NCI-H1417 (cell line): ENCODE results near the gene FGL2.
A peak's percentile ranks its signal among the peaks of the same experiment; 100 is the strongest.
"Not testable (repeated sequence)": the region's sequence is repeated elsewhere in the genome, so short reads cannot be mapped to it uniquely, and the experiment has no call there.

Experiments
- DNase-seq, 3 experiments: peaks; one replicate each; lab custom pipeline; 2025; lab: John Stamatoyannopoulos, UW

Gene FGL2, protein sequence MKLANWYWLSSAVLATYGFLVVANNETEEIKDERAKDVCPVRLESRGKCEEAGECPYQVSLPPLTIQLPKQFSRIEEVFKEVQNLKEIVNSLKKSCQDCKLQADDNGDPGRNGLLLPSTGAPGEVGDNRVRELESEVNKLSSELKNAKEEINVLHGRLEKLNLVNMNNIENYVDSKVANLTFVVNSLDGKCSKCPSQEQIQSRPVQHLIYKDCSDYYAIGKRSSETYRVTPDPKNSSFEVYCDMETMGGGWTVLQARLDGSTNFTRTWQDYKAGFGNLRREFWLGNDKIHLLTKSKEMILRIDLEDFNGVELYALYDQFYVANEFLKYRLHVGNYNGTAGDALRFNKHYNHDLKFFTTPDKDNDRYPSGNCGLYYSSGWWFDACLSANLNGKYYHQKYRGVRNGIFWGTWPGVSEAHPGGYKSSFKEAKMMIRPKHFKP

DNA sequence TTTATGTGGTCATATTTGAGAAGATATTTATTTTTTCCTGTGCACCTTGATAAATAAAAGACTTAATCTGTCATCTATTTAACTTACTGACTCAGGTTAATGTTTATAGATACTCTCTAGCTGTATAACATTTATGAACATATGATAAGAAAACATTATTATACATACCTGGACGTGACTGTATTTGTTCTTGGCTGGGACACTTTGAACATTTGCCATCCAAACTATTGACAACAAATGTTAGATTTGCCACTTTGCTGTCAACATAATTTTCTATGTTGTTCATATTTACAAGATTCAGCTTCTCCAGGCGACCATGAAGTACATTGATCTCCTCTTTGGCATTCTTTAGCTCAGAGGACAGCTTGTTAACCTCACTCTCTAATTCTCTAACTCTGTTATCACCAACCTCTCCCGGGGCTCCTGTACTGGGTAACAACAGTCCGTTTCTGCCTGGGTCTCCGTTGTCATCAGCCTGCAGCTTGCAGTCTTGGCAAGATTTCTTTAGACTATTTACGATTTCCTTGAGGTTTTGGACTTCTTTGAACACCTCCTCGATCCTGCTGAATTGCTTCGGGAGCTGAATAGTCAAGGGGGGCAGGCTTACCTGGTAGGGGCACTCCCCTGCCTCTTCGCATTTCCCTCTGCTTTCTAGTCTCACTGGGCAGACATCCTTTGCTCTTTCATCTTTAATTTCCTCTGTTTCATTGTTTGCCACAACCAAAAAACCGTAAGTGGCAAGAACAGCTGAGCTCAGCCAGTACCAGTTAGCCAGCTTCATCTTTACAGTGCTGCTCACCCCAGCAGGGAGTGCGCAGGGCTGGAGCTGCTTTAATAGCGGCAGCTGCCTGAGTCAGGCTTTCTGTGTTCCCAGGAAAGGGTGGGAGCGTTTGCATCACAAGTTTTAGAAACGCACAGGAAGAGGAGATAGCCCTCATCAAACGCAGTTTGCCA lies at the start of gene FGL2:
Gene FGL2, minus strand, starts transcription at position 807 of the 954 bp plus-strand sequence. Its CDS starts 26 bp downstream, at position 781.
- DNase-seq, result peak in 2 of 3 experiments; percentile 57 to 77

DNA sequence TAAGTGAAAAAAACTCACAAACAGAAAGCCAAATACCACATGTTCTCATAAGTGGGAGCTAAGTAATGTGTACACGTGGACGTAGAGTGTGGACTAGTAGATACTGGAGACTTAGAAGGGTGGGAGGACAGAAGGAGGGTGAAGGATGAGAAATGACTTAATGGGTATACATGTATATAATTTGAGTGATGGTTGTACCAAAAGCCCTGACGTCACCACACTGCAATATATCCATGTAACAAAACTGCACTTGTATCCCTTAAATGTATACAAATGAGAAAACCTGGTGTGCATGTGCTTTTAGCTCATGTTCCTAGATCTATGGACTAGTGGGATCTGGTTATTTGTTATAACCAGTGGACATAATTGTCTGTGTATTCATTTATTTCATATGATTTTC lies 48.5 kb upstream of the FGL2 start:
- DNase-seq, result no peak

DNA sequence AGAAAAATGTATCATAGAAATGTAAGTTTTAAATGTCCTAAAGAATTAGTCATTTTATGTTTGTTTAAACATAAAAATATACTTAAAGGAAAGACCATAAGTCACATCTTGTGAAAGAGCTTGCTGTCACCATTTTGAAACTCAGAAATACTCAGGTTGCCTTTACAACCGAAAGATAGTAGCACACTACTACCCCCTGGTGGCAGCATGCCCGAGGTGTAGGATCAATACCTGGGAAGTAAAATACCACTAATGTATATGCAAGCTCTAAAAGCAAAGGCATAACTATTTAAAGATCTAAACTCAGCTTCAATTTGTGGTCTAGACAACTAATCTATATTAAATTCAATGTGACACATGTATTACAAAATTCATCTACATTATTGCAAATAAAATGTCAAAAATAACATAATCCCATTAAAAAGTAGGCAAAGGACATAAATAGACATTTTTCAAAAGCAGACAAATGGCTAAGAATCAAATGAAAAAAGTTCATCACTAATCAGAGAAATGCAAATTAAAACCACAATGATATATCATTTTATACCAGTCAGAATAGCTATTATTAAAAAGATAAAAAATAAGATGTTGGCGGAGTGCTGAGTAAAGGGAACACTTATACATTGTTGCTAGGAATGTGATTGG lies 47.7 kb upstream of the FGL2 start:
- DNase-seq, result peak; percentile 61 to 88 (median 84)

DNA sequence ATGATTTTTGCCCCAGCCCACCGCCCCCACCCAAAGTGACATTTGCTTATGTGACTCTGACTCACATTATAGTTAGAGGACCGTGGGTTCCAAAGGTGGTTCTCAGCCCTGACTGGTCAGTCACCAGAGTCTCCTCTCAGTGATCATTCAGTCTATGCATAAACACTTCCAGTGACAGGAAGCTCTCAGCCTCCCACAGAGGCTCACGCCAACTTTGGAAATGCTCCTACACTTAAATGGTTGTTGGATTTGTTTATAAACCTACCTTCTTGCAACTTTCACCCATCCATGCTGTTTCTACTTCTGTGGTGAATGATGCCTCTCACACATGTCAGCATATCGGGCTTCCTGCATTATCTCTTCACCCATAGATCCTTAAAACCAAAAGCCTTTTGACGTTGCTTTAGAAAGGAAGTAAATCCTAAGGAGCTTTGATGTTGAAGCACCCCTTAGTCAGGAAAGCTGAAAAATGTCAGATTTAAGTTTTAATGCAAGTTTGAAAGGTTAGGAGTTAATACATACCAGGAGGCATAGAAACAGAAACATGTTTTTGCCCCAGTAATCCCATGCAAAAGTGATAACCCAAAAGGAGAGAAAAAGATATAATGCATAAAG lies 46.5 kb upstream of the FGL2 start:
- no peak for DNase-seq

DNA sequence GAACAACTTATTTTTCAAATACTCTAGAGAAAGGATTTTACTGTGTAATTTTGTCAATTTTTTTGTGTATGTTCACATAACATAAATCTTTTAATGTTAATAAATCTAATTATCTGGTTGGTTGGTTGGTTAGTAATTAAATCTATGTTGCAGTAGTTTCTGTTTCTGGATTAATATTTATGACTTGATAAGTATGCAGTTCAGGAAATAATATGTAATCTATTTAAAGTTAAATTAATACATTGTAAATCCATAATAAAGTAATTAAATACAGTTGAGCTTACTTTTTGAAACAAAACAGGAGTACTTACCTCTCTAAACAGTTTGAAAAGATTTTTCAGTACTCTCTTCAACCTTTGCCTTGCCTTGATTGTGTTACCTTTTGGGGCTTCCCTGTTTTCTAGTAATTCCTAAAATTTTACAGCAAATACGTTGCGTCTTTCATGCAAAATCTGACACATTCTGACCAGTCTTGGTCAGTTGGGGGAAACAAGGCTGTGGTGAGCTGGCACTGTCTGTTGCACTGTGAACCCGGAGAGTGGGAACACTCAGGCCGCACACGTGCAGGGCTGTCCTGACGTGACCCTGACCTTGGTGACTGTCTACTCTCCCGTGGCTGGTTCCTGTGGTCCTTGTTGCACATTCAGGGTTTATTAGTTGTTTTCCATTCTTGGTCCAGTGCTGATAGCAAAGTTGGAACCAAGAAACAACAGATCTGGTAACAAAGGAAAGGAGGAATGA lies 45.6 kb upstream of the FGL2 start:
- no peak for DNase-seq

DNA sequence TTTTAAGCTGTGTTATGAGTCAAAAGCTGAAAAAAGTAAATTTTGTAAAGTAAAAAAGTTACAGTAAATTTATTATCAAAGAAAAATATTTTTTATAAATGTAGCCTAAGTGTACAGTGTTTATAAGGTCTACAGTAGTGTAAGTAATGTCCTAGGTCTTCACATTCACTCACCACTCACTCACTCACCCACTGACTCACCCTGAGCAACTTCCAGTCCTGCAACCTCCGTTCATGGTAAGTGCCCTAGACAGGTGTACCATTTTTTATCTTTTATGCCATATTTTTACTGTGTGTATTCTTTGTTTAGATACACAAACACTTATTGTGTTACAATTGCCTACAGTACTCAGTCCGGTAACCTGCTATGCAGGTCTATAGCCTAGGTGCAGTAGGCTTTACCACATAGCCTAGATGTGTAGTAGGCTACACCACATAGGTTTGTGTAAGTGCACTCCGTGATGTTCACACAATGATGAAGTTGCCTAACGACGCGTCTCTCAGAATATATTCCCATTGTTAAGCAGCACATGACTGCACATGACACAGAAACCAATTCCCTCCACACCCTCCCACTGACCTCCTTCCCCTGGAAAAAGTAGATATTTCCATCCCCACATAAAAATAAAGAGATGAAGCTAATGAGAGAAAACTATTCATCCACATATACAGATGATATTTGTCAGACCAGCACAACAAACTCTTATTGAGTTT lies 44.8 kb upstream of the FGL2 start:
- DNase-seq, result no peak

DNA sequence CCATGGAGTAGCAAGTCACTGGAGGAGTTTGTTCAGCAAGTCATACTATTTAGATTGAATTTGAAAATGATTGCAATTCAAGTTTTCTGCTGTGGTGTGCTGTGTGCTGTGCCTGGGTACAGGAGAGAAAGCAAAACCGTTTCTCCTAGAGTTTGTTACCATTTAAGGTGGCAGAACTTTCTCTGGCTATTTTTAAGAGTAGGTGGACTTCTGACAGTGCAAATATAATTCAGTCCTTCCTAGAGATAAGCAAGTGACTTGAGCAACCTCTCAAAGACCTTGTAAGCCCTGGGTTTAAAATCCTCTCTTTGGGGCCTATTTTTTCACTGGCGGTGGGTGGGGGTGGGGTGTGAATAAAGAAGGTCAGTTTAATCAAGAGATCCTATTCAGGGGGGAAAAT lies 42.9 kb upstream of the FGL2 start:
- no peak for DNase-seq

DNA sequence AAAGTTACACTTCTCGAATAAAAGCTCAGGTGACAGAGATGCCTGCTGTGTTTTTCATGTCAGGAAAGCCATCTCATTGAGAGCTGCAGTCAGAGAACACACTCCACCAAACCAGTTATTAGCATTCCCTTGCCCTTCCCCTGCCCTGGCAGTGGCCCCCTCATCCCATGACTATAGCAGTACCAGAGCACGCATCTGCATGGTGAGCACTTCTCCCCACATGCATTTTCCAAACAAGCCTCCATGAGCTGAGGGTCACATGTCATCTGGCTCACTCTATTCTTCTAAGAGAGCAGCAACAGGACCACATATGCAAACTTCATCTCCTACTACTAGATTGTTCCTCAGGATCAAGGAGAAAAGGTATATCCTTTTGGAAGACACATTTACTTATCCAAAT lies 42.4 kb upstream of the FGL2 start:
- no peak for DNase-seq

DNA sequence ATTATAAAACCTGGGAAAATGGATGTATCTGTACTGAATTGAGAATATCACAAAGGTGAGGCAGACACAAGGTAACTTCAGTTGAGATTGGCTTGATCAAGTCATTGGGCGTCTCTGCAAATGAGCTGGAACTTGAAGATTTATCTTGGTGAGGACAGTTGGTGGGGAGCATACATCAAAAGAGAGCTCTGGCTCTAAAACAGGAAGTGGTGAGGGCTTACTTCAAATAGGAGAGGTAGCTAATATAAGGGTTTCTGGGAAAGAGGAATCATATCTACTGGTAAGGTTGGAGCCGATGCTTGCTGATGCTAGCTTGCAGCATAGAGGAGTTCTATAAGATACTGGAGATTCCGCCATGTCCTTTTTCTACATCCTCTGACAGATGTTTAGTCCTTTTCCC lies 39.9 kb upstream of the FGL2 start:
- no peak for DNase-seq

DNA sequence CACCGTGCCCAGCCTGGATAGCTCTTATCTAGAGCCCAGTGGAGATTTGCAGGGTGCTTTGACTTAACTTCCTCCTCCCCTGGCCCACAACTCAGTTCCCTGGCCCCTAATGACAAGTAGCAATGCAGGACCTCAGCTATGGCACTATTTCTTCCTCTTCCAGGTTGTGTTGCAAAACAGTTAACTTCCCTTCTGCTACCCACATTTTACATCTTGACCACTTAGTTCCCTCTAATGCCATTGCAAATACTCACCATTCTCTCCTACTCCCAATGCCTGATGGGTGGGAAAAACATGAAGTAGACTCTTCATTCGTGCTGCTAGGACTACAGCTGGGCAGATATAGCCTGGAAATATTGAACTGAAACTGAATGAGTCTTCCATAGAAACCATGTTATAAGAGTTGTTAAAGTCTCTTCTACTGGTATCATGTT lies 39.1 kb upstream of the FGL2 start:
- no peak for DNase-seq

DNA sequence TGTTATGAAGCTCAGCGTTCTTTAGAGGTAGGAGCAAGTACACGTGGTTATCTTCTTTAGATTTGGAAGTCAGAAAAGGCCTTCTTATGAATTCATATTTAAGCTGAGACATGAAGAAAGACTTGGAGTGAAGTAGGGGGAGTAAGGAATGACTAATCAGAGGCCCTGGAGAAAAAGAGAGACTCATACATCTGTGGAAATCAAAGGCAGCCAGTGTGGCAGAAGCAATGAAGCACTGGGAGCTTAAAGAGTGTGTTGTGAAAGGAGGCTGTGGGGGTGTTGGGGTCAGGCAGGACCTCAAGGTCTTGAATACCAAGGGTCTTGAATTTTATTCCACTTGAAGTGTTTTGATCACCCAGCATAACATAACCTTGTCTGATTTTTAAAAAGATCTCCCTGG lies 35.7 kb upstream of the FGL2 start:
- no peak for DNase-seq

DNA sequence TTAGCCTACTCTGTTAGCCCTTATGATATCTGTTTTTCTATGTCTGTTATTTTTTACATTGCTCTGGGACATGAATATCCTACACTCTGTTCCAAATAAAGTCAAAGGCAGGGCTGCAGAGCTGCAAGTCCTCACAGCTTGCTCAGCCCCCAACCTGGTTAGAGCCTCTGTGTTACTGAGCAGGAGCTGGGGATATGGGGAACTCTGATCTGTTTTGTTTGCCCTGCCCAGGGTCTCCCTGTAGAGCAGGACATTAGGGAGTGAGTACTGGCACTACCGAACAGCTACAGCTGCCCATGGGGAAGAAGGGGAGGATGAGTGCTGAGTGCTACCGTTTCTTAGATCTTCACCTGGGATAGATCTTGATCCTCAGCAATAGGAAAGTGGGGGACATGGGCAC lies 32.8 kb upstream of the FGL2 start:
- DNase-seq, result no peak

DNA sequence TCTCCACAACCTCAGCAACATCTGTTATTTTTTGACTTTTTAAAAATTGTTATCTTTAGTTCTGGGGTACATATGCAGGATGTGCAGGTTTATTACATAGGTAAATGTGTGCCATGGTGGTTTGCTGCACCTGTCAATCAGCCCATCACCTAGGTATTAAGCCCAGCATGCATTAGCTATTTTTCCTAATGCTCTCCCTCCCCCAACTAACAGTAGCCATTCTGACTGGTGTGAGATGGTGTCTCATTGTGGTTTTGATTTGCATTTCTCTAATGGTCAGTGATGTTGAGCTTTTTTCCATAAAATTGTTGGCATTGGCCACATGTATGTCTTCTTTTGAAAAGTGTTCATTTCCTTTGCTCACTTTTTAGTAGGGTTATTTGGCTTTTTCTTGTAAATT lies 29.2 kb upstream of the FGL2 start:
- not testable (repeated sequence) for DNase-seq

DNA sequence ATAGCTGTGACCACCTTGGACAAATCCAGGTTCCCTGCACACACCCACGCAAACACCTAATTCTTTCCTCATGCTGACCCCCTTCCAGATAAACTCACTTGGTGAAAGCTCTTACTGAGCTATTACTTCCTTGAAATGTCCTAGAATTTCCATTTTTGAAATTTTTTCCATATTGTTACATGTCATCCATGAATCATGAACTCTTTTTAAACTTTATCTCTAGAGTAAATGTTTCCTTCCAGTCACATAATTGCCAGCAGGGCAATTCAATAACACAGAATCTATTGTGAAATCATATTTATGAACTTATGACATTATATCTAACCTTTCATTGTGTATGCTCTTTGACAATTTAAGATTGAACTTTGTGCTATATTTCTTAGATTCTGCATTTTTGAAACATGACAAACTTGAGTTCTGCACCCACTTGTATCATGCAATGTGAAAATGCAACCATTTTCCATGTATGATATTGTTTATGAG lies 26.8 kb upstream of the FGL2 start:
- DNase-seq, result no peak

DNA sequence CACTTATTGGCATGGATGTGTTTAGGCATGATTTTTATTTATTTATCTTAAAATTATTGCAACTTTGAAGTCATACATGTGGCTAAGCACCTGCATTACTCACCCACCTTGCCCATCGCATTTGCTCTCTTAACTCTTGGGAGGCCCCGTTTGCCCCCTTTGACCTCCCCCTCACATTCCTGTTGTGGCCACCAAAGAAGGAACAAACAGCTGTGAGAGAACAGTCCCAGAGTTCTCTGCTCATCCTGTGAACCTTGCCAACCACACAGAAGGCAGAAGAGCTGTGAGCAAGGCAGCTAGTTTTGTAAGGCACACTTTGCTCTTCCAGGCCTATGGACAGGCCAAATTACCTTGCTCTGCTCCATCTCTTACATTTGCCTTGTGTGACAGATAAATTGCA lies 23.6 kb upstream of the FGL2 start:
- peak in 1 of 3 experiments; percentile 21 for DNase-seq

DNA sequence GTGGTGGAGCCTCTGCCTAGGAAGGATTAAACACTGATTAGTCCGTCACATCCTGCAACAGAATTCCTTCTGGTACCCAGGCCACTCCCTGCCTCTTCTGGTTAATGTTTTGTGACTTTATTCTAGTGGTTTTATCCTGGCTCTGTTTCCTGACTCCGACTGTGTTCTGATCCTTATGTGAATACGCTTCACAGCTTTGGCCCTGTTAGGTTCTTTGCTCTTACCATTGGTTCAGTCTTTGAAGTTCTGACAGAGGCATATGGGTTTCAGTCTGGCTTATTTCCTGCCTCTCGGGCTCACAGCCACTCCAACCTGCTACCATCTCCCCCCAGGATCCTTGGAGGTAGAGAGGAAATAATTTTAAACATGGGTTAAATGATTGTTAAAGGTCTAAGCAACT lies 23.2 kb upstream of the FGL2 start:
- no peak for DNase-seq

DNA sequence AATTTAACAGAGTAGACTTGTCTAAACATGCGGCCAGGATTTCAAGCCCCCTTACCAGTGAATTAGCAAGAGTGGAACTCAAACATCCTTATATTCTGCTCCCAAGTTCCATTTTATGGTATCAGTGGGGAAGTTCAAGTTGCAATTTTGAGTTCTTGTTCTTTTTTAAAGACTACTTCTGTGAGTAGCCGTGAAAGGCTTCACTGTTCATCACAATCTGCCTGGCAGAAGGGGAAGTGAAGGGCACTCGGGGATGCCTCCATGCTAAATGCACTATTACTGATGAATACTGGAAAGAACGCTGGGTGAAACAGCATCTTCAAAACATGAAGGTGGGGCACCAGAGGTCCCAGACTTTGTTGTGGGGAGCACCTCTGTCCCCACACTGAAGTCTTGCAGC lies 22.4 kb upstream of the FGL2 start:
- DNase-seq, result no peak

DNA sequence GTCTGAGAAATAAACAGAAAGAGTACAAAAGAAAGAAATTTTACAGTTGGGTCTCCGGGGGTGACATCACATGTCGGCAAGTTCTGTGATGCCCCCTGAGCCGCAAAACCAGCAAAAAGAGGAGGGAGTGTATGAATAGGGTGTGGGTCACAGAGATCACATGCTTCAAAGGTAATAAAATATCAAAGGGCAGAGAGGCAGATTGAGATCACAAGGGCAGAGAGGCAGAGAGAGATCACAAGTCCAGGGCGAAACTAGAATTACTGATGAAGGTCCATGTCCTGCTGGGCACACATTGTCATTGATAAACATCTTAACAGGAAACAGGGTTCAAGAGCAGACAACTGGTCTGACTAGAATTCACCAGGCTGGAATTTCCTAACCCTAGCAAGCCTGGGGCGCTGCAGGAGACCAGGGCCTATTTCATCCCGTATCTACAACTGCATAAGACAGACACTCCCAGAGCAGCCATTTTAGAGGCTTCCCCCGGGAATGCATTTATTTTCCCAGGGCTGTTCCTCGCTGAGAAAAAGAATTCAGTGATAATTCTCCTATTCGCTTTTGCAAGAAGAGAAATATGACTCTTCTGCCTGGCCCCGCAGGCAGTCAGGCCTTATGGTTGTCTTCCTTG lies 20.2 kb upstream of the FGL2 start:
- not testable (repeated sequence) for DNase-seq

DNA sequence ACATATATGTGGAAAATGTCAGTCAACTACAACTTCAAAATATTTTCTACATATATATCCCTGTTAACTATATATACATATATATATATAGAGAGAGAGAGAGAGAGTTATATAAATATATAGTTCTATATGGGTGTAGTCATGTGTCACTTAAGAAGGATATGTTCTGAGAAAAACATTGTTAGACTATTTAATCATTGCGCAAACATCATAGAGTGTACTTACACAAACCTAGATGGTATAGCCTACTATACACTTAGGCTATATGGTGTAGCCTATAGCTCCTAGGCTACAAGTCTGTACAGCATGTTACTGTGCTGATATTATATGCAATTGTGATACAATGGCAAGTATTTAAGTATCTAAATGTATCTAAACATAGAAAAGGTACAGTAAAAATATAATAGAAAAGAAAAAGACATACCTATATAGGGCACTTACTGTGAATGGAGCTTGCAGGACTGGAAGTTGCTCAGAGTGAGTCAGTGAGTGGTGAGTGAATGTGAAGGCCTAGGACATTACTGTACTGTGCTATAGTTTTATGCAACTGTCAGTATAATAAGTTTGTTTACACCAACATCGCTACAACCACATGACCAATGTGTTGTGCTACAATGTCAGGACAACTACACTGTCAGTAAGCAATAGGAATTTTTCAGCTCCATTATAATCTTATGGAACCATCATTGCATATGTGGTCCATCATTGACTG lies 18.0 kb upstream of the FGL2 start:
- DNase-seq, result no peak
